ENCODE results near the gene CAPN13. TPM values are rescaled to one million over a fixed set of nuclear protein-coding genes. Genes with fewer than 3 reads are reported as not detected.

The CAPN13 gene
- total RNA-seq, 4 donors from 2014 or later, result not detected

- TF ChIP-seq CTCF (IDR thresholded peaks at IDR 0.05; ENCODE audit: low read depth), result no peak
Observed at GRCh38 chr2:30736461-30737325, 70.6 kb downstream of the CAPN13 start.

GRCh38 chr2:30733876-30734520 lies 73.2 kb downstream of the CAPN13 start:
- no peak for TF ChIP-seq CTCF (IDR thresholded peaks at IDR 0.05; ENCODE audit: low read depth)

- TF ChIP-seq CTCF (IDR thresholded peaks at IDR 0.05; ENCODE audit: low read depth), result no peak
Observed at GRCh38 chr2:30732876-30733275, 74.4 kb downstream of the CAPN13 start.

GRCh38 chr2:30732376-30732775 lies 74.9 kb downstream of the CAPN13 start:
- no peak for TF ChIP-seq CTCF (IDR thresholded peaks at IDR 0.05; ENCODE audit: low read depth)

GRCh38 chr2:30731706-30732105 lies 75.5 kb downstream of the CAPN13 start:
- TF ChIP-seq CTCF (IDR thresholded peaks at IDR 0.05; ENCODE audit: low read depth), result no peak

GRCh38 chr2:30730736-30731647 lies 76.3 kb downstream of the CAPN13 start:
- no peak for TF ChIP-seq CTCF (IDR thresholded peaks at IDR 0.05; ENCODE audit: low read depth)

Data from subcutaneous adipose tissue (tissue), 4 donors.